T-helper 2 cell treated with Interferon-gamma antibody and Interleukin-4, amounts not matched to agents 5 μg/mL and 100 μg/mL, for 36 hours (primary cell): Measurements from ENCODE around the gene LCE5A.
"Not testable (repeated sequence)": the region's sequence is repeated elsewhere in the genome, so short reads cannot be mapped to it uniquely, and the experiment has no call there.

Experiments used
- DNase-seq: peaks from one replicate; pipeline ENCODE4 v3.0.0; 2021; ENCODE audit warnings: low spot score
- H3K27ac Mint-ChIP-seq: one replicate; pipeline ENCODE4 v1.8.0; 2021; ENCODE audit warnings: mild to moderate bottlenecking, mixed read lengths
- H3K27me3 Mint-ChIP-seq: one replicate; pipeline ENCODE4 v1.8.0; 2021; ENCODE audit warnings: low read depth, mixed read lengths
- H3K36me3 Mint-ChIP-seq: one replicate; pipeline ENCODE4 v1.8.0; 2021; ENCODE audit warnings: low read depth, mixed read lengths
- H3K4me1 Mint-ChIP-seq: one replicate; pipeline ENCODE4 v1.8.0; 2021; ENCODE audit warnings: low read depth, mixed read lengths
- H3K4me3 Mint-ChIP-seq: one replicate; pipeline ENCODE4 v1.8.0; 2022; ENCODE audit warnings: mild to moderate bottlenecking, moderate library complexity, mixed read lengths
- H3K9me3 Mint-ChIP-seq: one replicate; pipeline ENCODE4 v1.8.0; 2021; ENCODE audit warnings: mixed read lengths

Gene LCE5A

GRCh38 chr1:152535774-152536173 is 25.2 kb downstream of the LCE5A start:
- Mint-ChIP-seq H3K36me3 (no peaks in the 10 kb centered on the region), H3K4me1 (no peaks in the 10 kb centered on the region), H3K9me3 (no peaks in the 10 kb centered on the region), H3K27me3 (peaks cover 4% of the 10 kb centered on the region), H3K4me3 (no peak overlapping the region), H3K27ac (no peak overlapping the region)
- DNase-seq = no peak

DNA sequence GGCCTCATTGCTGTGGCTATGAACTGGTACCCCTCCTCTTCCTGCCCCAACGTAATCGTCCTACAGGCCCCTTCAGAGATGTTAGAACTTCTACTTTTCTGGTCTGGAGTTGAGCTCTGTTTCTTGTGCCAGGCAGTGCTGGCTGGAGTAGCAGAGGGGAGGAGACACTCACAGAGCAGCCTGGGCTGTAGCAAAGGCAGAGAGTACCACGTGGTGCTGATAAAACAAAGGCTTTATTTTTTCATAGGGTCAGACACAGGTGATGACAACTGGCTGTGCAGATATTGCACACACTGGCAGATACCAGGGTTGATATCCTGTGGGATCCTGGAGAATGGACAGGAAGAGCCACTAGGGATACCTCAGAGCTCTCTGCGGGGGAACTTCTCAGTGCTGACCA is 26.9 kb downstream of the LCE5A start:
- Mint-ChIP-seq H3K27ac (no peak overlapping the region), H3K9me3 (no peaks in the 10 kb centered on the region), H3K4me3 (no peak overlapping the region), H3K36me3 (no peaks in the 10 kb centered on the region), H3K4me1 (no peaks in the 10 kb centered on the region), H3K27me3 (peaks cover 3% of the 10 kb centered on the region)
- DNase-seq = no peak

GRCh38 chr1:152539901-152540300 is 29.3 kb downstream of the LCE5A start:
- Mint-ChIP-seq H3K27me3 (peaks cover 3% of the 10 kb centered on the region), H3K9me3 (no peaks in the 10 kb centered on the region), H3K4me3 (no peak overlapping the region), H3K4me1 (no peaks in the 10 kb centered on the region), H3K27ac (no peak overlapping the region), H3K36me3 (no peaks in the 10 kb centered on the region)
- no peak for DNase-seq

DNA sequence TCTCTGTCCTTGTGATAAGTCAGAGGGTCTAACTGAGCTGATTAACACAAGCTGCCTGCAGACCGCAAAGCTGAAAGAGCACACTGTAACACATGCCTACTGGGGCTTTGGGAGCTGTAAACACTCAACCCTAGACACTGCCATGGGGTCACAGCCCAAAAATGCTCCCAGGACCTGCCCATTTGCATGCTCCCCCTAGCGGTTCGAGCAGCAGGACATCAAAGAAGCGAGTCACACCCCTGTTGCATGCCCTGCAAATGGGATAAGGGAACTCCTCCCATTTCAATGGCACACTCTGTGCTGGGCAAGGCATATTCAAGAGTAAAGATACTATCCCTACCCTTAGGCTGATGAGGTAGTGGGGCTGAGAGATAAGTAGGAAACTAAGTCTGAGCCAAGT is 33.2 kb downstream of the LCE5A start:
- no peaks in the 10 kb centered on the region for H3K4me1 Mint-ChIP-seq
- H3K4me3 Mint-ChIP-seq = no peak overlapping the region
- DNase-seq = no peak
- H3K27me3 Mint-ChIP-seq = peaks cover 3% of the 10 kb centered on the region
- H3K9me3 Mint-ChIP-seq = peaks cover 3% of the 10 kb centered on the region
- no peaks in the 10 kb centered on the region for H3K36me3 Mint-ChIP-seq
- no peak overlapping the region for H3K27ac Mint-ChIP-seq

GRCh38 chr1:152546704-152547103 is 36.1 kb downstream of the LCE5A start:
- H3K4me1 Mint-ChIP-seq = no peaks in the 10 kb centered on the region
- H3K27ac Mint-ChIP-seq = no peak overlapping the region
- no peak for DNase-seq
- peaks cover 3% of the 10 kb centered on the region for H3K9me3 Mint-ChIP-seq
- H3K4me3 Mint-ChIP-seq = no peak overlapping the region
- no peaks in the 10 kb centered on the region for H3K36me3 Mint-ChIP-seq
- no peaks in the 10 kb centered on the region for H3K27me3 Mint-ChIP-seq

DNA sequence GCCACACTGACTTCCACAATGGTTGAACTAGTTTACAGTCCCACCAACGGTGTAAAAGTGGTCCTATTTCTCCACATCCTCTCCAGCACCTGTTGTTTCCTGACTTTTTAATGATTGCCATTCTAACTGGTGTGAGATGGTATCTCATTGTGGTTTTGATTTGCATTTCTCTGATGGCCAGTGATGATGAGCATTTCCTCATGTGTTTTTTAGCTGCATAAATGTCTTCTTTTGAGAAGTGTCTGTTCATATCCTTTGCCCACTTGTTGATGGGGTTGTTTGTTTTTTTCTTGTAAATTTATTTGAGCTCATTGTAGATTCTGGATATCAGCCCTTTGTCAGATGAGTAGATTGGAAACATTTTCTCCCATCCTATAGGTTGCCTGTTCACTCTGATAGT is 37.8 kb downstream of the LCE5A start:
- H3K27ac Mint-ChIP-seq, H3K36me3 Mint-ChIP-seq: not testable (repeated sequence)

More for the DNA sequence above, 37.8 kb downstream of the LCE5A start:
- H3K4me1 Mint-ChIP-seq, DNase-seq, H3K4me3 Mint-ChIP-seq, H3K9me3 Mint-ChIP-seq, H3K27me3 Mint-ChIP-seq: not testable (repeated sequence)
